H1 (cell line): Measurements from ENCODE around the gene DPYD. TPM values are rescaled to one million over a fixed set of nuclear protein-coding genes. Genes with fewer than 3 reads are reported as not detected.

Source experiments
- CTCF ChIA-PET: fragments of 300-600 bp; sonication (Branson Sonifier 250); formaldehyde crosslinking; loops from one replicate; lab custom pipeline; 2021; ENCODE audit not compliant: partially characterized antibody; lab: Charles Lee
- POLR2A ChIA-PET: fragments of 300-600 bp; sonication (Branson Sonifier 250); formaldehyde crosslinking; loops from one replicate; lab custom pipeline; 2021; ENCODE audit warnings: inconsistent platforms; ENCODE audit not compliant: partially characterized antibody; lab: Charles Lee
- DNase-seq, 2 experiments: peaks; one replicate each; pipeline versions ENCODE4 v3.0.0 to v3.0.0-alpha.2; 2010 to 2022; ENCODE audit warnings: low spot score in 2 of 2, low read depth in 1 of 2, mixed read lengths in 1 of 2
- FAIRE-seq: peaks from 2 replicates; lab custom pipeline; 2011; peaks lifted over from hg19 to GRCh38; lab: Jason Lieb, UNC
- H2AFZ ChIP-seq: 2 replicates; pipeline ENCODE4 v1.8.1; 2012; ENCODE audit warnings: low read length, inconsistent platforms
- H2AK5ac ChIP-seq: 2 replicates; pipeline ENCODE4 v1.6.1; 2013; ENCODE audit warnings: low read depth, low read length
- H2BK120ac ChIP-seq: replicated peaks from 2 replicates; pipeline ENCODE3; 2013; ENCODE audit warnings: low read depth, low read length, inconsistent platforms
- H2BK12ac ChIP-seq: 2 replicates; pipeline ENCODE4 v1.6.1; 2013; ENCODE audit warnings: low read depth, low read length
- H2BK15ac ChIP-seq: 2 replicates; pipeline ENCODE4 v1.6.1; 2013; ENCODE audit warnings: low read length
- H2BK20ac ChIP-seq: 2 replicates; pipeline ENCODE4 v1.6.1; 2013; ENCODE audit warnings: low read length
- H2BK5ac ChIP-seq: 2 replicates; pipeline ENCODE4 v1.6.1; 2013; ENCODE audit warnings: low read depth, low read length
- H3K14ac ChIP-seq: 2 replicates; pipeline ENCODE4 v1.6.1; 2013; ENCODE audit warnings: inconsistent platforms; ENCODE audit not compliant: insufficient read length
- H3K18ac ChIP-seq: 2 replicates; pipeline ENCODE4 v1.6.1; 2013; ENCODE audit warnings: low read length; ENCODE audit errors: extremely low read depth
- H3K23ac ChIP-seq: 2 replicates; pipeline ENCODE4 v1.6.1; 2013; ENCODE audit warnings: inconsistent platforms; ENCODE audit not compliant: insufficient read length
- H3K23me2 ChIP-seq: 2 replicates; pipeline ENCODE4 v1.6.1; 2013; ENCODE audit warnings: low read depth, low read length
- H3K27ac ChIP-seq: 2 replicates; pipeline ENCODE4 v1.6.1; 2011; ENCODE audit warnings: low read depth, low read length, inconsistent platforms
- H3K27me3 ChIP-seq, 4 experiments: replicated peaks in 1 of 4; 1 replicate in 1 of 4; 2 replicates in 3 of 4; pipeline versions ENCODE4 v1.6.1 to v1.8.1; 2011 to 2013; ENCODE audit warnings: low read length in 3 of 4, mild to moderate bottlenecking in 3 of 4, inconsistent platforms in 2 of 4, mixed read lengths in 2 of 4, moderate library complexity in 1 of 4; ENCODE audit not compliant: control insufficient read depth in 3 of 4, insufficient read depth in 3 of 4; ENCODE audit errors: extremely low read depth in 1 of 4
- H3K36me3 ChIP-seq, 4 experiments: 2 replicates each; pipeline versions ENCODE4 v1.6.1 to v1.8.1; 2011 to 2013; ENCODE audit warnings: mild to moderate bottlenecking in 4 of 4, low read length in 3 of 4, moderate library complexity in 2 of 4, control low read depth in 1 of 4, inconsistent platforms in 1 of 4; ENCODE audit not compliant: insufficient read depth in 4 of 4, control insufficient read depth in 2 of 4
- H3K4ac ChIP-seq: replicated peaks from 2 replicates; pipeline ENCODE3; 2013; ENCODE audit warnings: low read length, low read depth, mixed read lengths, inconsistent platforms; ENCODE audit not compliant: insufficient read length
- H3K4me1 ChIP-seq, 4 experiments: replicated peaks in 1 of 4; 1 replicate in 1 of 4; 2 replicates in 3 of 4; pipeline versions ENCODE4 v1.6.1 to v1.8.1; 2011 to 2013; ENCODE audit warnings: low read length in 3 of 4, inconsistent platforms in 2 of 4, mixed read lengths in 1 of 4; ENCODE audit not compliant: insufficient read depth in 4 of 4, control insufficient read depth in 3 of 4
- H3K4me2 ChIP-seq, 2 experiments: 2 replicates each; pipeline versions ENCODE4 v1.6.1 to v1.8.1; 2011 to 2013; ENCODE audit warnings: low read depth in 2 of 2, low read length in 2 of 2, control low read depth in 1 of 2, inconsistent platforms in 1 of 2, mild to moderate bottlenecking in 1 of 2; ENCODE audit not compliant: insufficient read depth in 1 of 2
- H3K4me3 ChIP-seq, 4 experiments: fragments of 200-600, 300-600 bp in 1 of 4; sonication (generic), shearing (Covaris generic), sonication (Bioruptor Twin) in 1 of 4; 2 replicates each; pipeline versions ENCODE4 v1.5.1 to v1.8.1; 2011 to 2016; ENCODE audit warnings: low read length in 4 of 4, low read depth in 3 of 4, control low read depth in 2 of 4, inconsistent platforms in 2 of 4, mild to moderate bottlenecking in 2 of 4, mixed read lengths in 1 of 4, moderate library complexity in 1 of 4; ENCODE audit not compliant: insufficient read depth in 2 of 4; ENCODE audit errors: extremely low read depth in 1 of 4
- H3K56ac ChIP-seq: replicated peaks from 2 replicates; pipeline ENCODE3; 2013; ENCODE audit warnings: low read depth, mild to moderate bottlenecking, mixed read lengths, low read length, inconsistent platforms; ENCODE audit not compliant: insufficient read length
- H3K79me1 ChIP-seq: 2 replicates; pipeline ENCODE4 v1.6.1; 2013; ENCODE audit warnings: low read depth, low read length, control low read depth
- H3K79me2 ChIP-seq, 2 experiments: 2 replicates each; pipeline versions ENCODE4 v1.6.1 to v1.8.1; 2012 to 2013; ENCODE audit warnings: low read length in 2 of 2, mild to moderate bottlenecking in 2 of 2, inconsistent platforms in 1 of 2; ENCODE audit not compliant: insufficient read depth in 2 of 2, control insufficient read depth in 1 of 2
- H3K9ac ChIP-seq, 4 experiments: replicated peaks in 1 of 4; 1 replicate in 1 of 4; 2 replicates in 3 of 4; pipeline versions ENCODE4 v1.6.1 to v1.8.1; 2011 to 2013; ENCODE audit warnings: low read depth in 3 of 4, low read length in 3 of 4, control low read depth in 2 of 4, mild to moderate bottlenecking in 2 of 4, moderate library complexity in 2 of 4, inconsistent platforms in 1 of 4; ENCODE audit errors: extremely low read depth in 1 of 4
- H3K9me3 ChIP-seq, 2 experiments: 2 replicates each; pipeline versions ENCODE4 v1.6.1 to v1.8.1; 2012 to 2013; ENCODE audit warnings: mild to moderate bottlenecking in 2 of 2, moderate library complexity in 2 of 2, control low read depth in 1 of 2, inconsistent platforms in 1 of 2, low read depth in 1 of 2, low read length in 1 of 2, mixed read lengths in 1 of 2; ENCODE audit not compliant: insufficient read depth in 2 of 2
- H4K20me1 ChIP-seq, 2 experiments: replicated peaks in 1 of 2; 2 replicates each; pipeline versions ENCODE3 to v1.8.1; 2011 to 2013; ENCODE audit warnings: inconsistent platforms in 2 of 2, low read length in 2 of 2, mild to moderate bottlenecking in 1 of 2; ENCODE audit not compliant: insufficient read depth in 2 of 2, control insufficient read depth in 1 of 2
- H4K5ac ChIP-seq: 2 replicates; pipeline ENCODE4 v1.6.1; 2013; ENCODE audit warnings: low read length, low read depth, mixed read lengths, inconsistent platforms; ENCODE audit not compliant: insufficient read length
- H4K8ac ChIP-seq: 2 replicates; pipeline ENCODE4 v1.8.0; 2013; ENCODE audit warnings: mild to moderate bottlenecking, moderate library complexity, low read length, inconsistent platforms; ENCODE audit not compliant: insufficient read depth; ENCODE audit errors: extremely low read depth
- H4K91ac ChIP-seq: replicated peaks from 2 replicates; pipeline ENCODE3; 2013; ENCODE audit warnings: low read length, mixed read lengths, inconsistent platforms; ENCODE audit not compliant: insufficient read length
- CREB1 ChIP-seq: IDR thresholded peaks from 2 replicates; pipeline ENCODE4 v1.6.1; 2012; ENCODE audit warnings: inconsistent platforms
- PHF8 ChIP-seq: fragments of 200-600 bp; sonication (generic); conservative IDR thresholded peaks from 2 replicates; pipeline ENCODE4 v1.7.1; 2012; ENCODE audit warnings: low read depth, mild to moderate bottlenecking, inconsistent platforms, low read length, moderate library complexity
- POLR2AphosphoS5 ChIP-seq: IDR thresholded peaks from 2 replicates; pipeline ENCODE4 v1.6.1; 2011; ENCODE audit warnings: low read depth, low read length
- SIRT6 ChIP-seq: IDR thresholded peaks from one replicate; pipeline ENCODE4 v1.7.1; 2012; ENCODE audit warnings: low read length, inconsistent platforms
- SP2 ChIP-seq: IDR thresholded peaks from 2 replicates; pipeline ENCODE4 v1.6.1; 2012; ENCODE audit warnings: mild to moderate bottlenecking, low read length, inconsistent platforms
- WGBS, 2 experiments: shearing (Covaris generic) in 1 of 2; methylation state at CpG; one replicate each; pipeline versions ENCODE4 v1.1.6 to v1.1.7; 2013 to 2015; ENCODE audit warnings: low lambda C conversion rate in 2 of 2, mixed read lengths in 2 of 2, inconsistent platforms in 1 of 2, low coverage in 1 of 2, missing lambda C conversion rate in 1 of 2; ENCODE audit not compliant: insufficient replicate concordance in 2 of 2, insufficient coverage in 1 of 2, insufficient read length in 1 of 2; ENCODE audit errors: extremely low coverage in 1 of 2, missing lambda C conversion rate in 1 of 2; 5-methylcytosine and 5-hydroxymethylcytosine counted together
- polyA plus RNA-seq, 7 experiments: library from polyadenylated mRNA; depleted of rRNA in 3 of 7; stranded (reverse) in 5 of 7; unstranded in 2 of 7; fragments of >200 nt in 5 of 7; fragments of 200-250 nt in 2 of 7; gene quantifications; 1 replicate in 5 of 7; 2 replicates in 1 of 7; 4 replicates in 1 of 7; pipeline versions ENCODE4 v1.2.1 to v1.2.3, GENCODE V29; 2011 to 2013; ENCODE audit warnings: missing spikeins in 2 of 7, mixed read lengths in 2 of 7
- total RNA-seq: library from RNA; stranded (reverse); fragmentation: NEBNext Ultra II Directional; extraction: Animal tissue kit (Norgen Biotek cat#: 25700); gene quantifications from 2 replicates; pipeline ENCODE4 v1.2.1, GENCODE V29; 2021
- TF ChIP-seq, protein P1 (sequence below): IDR thresholded peaks from 2 replicates; pipeline ENCODE4 v1.6.1; 2012; ENCODE audit warnings: inconsistent platforms

Gene DPYD
- total and polyA plus RNA-seq, 2 of the 8 experiments (the other 6 are each of a cell fraction or from before 2014, with no cell fraction given), result 0.29 to 0.73 TPM

DNA sequence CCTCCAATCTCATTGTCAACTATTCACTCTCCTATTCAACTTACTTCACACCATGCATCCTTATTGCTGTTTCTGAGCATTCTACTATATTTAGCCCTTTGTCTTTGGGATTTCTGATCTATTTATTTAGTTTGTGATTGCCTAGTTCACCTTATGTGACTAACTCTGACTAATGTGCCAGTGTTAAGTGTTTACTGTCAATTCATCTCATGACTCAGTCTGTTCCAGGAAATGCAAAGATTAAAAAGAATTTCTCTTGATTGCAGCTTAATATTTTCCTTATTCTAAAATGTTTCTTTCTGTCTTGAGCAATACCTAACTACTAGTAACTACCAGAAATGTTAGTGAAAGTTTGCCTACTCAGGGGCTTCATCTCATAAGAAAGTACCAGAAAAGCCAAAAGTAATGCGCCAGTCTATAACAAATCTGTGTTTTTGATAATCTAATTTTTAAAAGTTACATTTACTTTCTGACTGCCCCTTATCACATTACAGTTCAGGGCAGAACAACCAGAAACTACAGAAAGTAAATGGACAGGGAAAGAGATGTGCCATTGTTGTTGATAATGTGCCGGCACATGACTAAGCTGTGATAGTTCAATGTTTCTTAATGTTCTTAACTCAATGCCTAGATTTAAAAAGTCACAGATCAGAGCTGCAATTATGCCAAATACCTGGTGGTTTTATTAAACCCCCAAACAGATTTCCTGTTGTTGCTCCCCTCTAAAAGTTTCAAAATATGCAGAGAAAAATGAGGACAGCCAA lies 642.8 kb downstream of the DPYD start:
- no peak overlapping the region for H4K91ac ChIP-seq
- H3K18ac ChIP-seq, result no peak overlapping the region
- H3K23me2 ChIP-seq, result no peaks in the 10 kb centered on the region
- H4K5ac ChIP-seq, result no peak overlapping the region
- 90% methylated on average over 2 of the region's 2 CpGs; no CpG with 5 or more reads in 1 of the 2 experiments for WGBS, 2 experiments
- no peak overlapping the region for H3K27ac ChIP-seq
- DNase-seq, result no peak
- H3K14ac ChIP-seq, result no peak overlapping the region
- H2BK5ac ChIP-seq, result no peak overlapping the region
- no peak overlapping the region for H2BK120ac ChIP-seq
- H3K27me3 ChIP-seq, result no peaks in the 10 kb centered on the region
- no peak overlapping the region for H2BK12ac ChIP-seq
- no peak overlapping the region for H2BK15ac ChIP-seq
- no peak overlapping the region for H2BK20ac ChIP-seq
- H3K79me2 ChIP-seq, result no peaks in the 10 kb centered on the region
- H3K23ac ChIP-seq, result no peak overlapping the region
- H3K36me3 ChIP-seq, result no peaks in the 10 kb centered on the region
- no peak overlapping the region for H3K4me3 ChIP-seq
- POLR2A ChIA-PET, result no interaction called here
- no peak overlapping the region for H2AK5ac ChIP-seq
- no peaks in the 10 kb centered on the region for H4K20me1 ChIP-seq
- H3K4me1 ChIP-seq, result no peaks in the 10 kb centered on the region
- no peak overlapping the region for H3K4ac ChIP-seq
- H3K4me2 ChIP-seq, result no peak overlapping the region
- no peak for FAIRE-seq
- no peak overlapping the region for H3K56ac ChIP-seq
- H3K9me3 ChIP-seq, result no peaks in the 10 kb centered on the region
- H4K8ac ChIP-seq, result no peak overlapping the region
- H3K79me1 ChIP-seq, result no peaks in the 10 kb centered on the region
- CTCF ChIA-PET, result interaction anchor here (1.4 kb wide), 1 partner anchor 23 kb away, joined by 3 read pairs; no protein-coding TSS in a partner anchor
- H3K9ac ChIP-seq, result no peak overlapping the region
- no peak overlapping the region for H2AFZ ChIP-seq
- TF ChIP-seq SIRT6, result no peak
- TF ChIP-seq SP2, result no peak
- no peak for TF ChIP-seq CREB1
- TF ChIP-seq PHF8, result no peak
- TF ChIP-seq POLR2AphosphoS5, result no peak
- TF ChIP-seq, protein P1, sequence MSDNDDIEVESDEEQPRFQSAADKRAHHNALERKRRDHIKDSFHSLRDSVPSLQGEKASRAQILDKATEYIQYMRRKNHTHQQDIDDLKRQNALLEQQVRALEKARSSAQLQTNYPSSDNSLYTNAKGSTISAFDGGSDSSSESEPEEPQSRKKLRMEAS, result no peak
